HFFc6 (cell line): Measurements from ENCODE around the gene SF3B3. TPM values are rescaled to one million over a fixed set of nuclear protein-coding genes. Genes with fewer than 3 reads are reported as not detected.

Experiments
- DNase-seq: peaks from one replicate; pipeline ENCODE4 v3.0.0-alpha.2; 2018
- H3K27ac Mint-ChIP-seq: 2 replicates; pipeline ENCODE4 v1.8.0; 2020; ENCODE audit warnings: mild to moderate bottlenecking, mixed read lengths
- H3K27me3 Mint-ChIP-seq: 2 replicates; pipeline ENCODE4 v1.8.0; 2021; ENCODE audit warnings: mild to moderate bottlenecking, moderate library complexity, mixed read lengths; ENCODE audit not compliant: insufficient read depth
- H3K36me3 Mint-ChIP-seq: 2 replicates; pipeline ENCODE4 v1.8.0; 2021; ENCODE audit warnings: low read depth, mixed read lengths
- H3K4me1 Mint-ChIP-seq: 2 replicates; pipeline ENCODE4 v1.8.0; 2020; ENCODE audit warnings: low read depth, mixed read lengths
- H3K4me3 Mint-ChIP-seq: 2 replicates; pipeline ENCODE4 v1.8.0; 2020; ENCODE audit warnings: mild to moderate bottlenecking, moderate library complexity, mixed read lengths
- H3K9me3 Mint-ChIP-seq: 2 replicates; pipeline ENCODE4 v1.8.0; 2020; ENCODE audit warnings: mild to moderate bottlenecking, mixed read lengths
- CTCF ChIP-seq: fragments of 200-600 bp; sonication (generic); IDR thresholded peaks from 2 replicates; pipeline ENCODE4 v1.5.0; 2021; ENCODE audit warnings: antibody characterized with exemption, mild to moderate bottlenecking
- total RNA-seq, 6 experiments: library from RNA; stranded (reverse); fragmentation: NEBNext Ultra II Directional; extraction: Animal tissue kit (Norgen Biotek cat#: 25700); gene quantifications; 2 replicates in 1 of 6; 3 replicates in 5 of 6; pipeline ENCODE4 v1.2.3, GENCODE V29; 2021

Gene SF3B3
- total RNA-seq, 6 experiments from 2014 or later, result 289 to 358 (median 312) TPM

DNA sequence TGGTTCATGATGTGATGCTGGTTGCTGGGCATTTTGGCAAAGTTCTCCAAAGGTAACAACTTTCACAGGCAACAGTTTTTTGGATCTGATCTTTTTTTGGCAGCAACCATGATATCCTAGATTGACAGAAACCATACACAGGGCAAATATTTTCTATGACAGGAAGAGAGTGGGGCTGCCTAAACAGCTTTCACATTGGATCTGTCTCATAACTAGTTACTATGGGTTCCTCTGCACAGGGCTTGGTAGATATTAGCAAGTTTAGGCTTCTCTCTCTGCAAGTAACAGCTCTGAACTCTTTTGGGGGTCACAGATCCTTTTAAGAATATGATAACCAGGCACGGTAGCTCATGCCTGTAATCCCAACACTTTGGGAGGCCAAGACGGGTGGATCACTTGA is 28.8 kb upstream of the SF3B3 start:
- no peak overlapping the region for H3K27ac Mint-ChIP-seq
- no peaks in the 10 kb centered on the region; the same call in 1 of the 2 replicates for H3K27me3 Mint-ChIP-seq
- DNase-seq, result no peak
- peaks cover 20% of the 10 kb centered on the region for H3K36me3 Mint-ChIP-seq
- peaks cover 11% of the 10 kb centered on the region for H3K4me1 Mint-ChIP-seq
- H3K4me3 Mint-ChIP-seq, result no peak overlapping the region
- no peak for TF ChIP-seq CTCF
- H3K9me3 Mint-ChIP-seq, result no peaks in the 10 kb centered on the region

GRCh38 chr16:70495425-70496182 is 28.0 kb upstream of the SF3B3 start:
- peaks cover 16% of the 10 kb centered on the region for H3K36me3 Mint-ChIP-seq
- no peak overlapping the region for H3K27ac Mint-ChIP-seq
- DNase-seq, result no peak
- H3K27me3 Mint-ChIP-seq, result no peaks in the 10 kb centered on the region; the same call in 1 of the 2 replicates
- TF ChIP-seq CTCF, result no peak
- H3K9me3 Mint-ChIP-seq, result no peaks in the 10 kb centered on the region
- H3K4me1 Mint-ChIP-seq, result peaks cover 11% of the 10 kb centered on the region
- H3K4me3 Mint-ChIP-seq, result no peak overlapping the region

DNA sequence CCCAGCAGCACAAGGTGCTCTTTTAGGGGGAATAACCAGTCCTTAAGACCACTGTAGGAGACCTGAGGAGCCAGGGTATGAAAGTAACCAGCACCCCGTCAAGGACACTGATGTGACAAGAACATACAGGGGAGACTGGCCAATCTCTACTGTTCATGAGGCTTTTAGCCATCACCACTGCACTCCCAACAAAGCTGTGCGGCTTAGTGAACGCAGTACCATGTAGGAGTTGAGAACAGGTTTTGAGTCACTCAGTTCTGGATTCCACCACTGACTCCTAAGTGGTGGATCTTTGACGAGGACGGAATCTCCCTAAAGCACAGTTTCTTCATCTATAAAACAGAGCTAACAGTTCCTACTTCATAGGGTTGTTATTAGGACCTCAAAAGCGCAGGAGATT is 27.1 kb upstream of the SF3B3 start:
- Mint-ChIP-seq H3K9me3 (no peaks in the 10 kb centered on the region), H3K36me3 (peaks cover 16% of the 10 kb centered on the region), H3K4me1 (peaks cover 11% of the 10 kb centered on the region), H3K4me3 (no peak overlapping the region), H3K27me3 (no peaks in the 10 kb centered on the region; the same call in 1 of the 2 replicates), H3K27ac (no peak overlapping the region)
- no peak for DNase-seq
- no peak for TF ChIP-seq CTCF

DNA sequence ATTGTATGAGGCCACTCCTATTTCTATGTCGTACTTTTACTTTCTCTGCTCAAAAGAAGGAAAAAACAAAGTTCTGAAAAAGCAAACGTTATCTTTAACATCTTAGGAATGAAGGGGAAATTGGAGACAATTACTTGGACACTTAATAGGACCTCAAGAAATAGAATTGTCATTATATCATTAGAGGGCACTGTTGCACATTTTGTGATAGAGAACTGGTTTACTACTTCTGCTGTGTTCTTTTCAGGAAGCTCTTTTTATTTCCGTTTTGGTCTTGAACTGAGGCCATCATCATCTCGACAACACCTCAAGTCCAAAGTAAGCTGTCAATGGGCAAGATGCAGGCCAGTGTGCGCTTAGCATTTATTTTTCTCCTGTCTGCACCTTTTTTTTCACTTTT is 14.9 kb upstream of the SF3B3 start:
- H3K36me3 Mint-ChIP-seq, result peaks cover 17% of the 10 kb centered on the region
- H3K4me3 Mint-ChIP-seq, result no peak overlapping the region
- no peaks in the 10 kb centered on the region for H3K27me3 Mint-ChIP-seq
- DNase-seq, result no peak
- H3K27ac Mint-ChIP-seq, result no peak overlapping the region
- H3K4me1 Mint-ChIP-seq, result peaks cover 17% of the 10 kb centered on the region
- H3K9me3 Mint-ChIP-seq, result no peaks in the 10 kb centered on the region
- peak; percentile 47 for TF ChIP-seq CTCF

GRCh38 chr16:70510216-70510615 is 13.4 kb upstream of the SF3B3 start:
- Mint-ChIP-seq H3K9me3 (no peaks in the 10 kb centered on the region), H3K27ac (no peak overlapping the region), H3K36me3 (peaks cover 22% of the 10 kb centered on the region), H3K4me3 (no peak overlapping the region), H3K27me3 (no peaks in the 10 kb centered on the region), H3K4me1 (peaks cover 17% of the 10 kb centered on the region)
- no peak for DNase-seq
- no peak for TF ChIP-seq CTCF
